HepG2 (cell line): ENCODE results near the gene LMNA.

Source experiments
- CCAR2 ChIP-seq: fragments of 200-400 bp; formaldehyde crosslinking; optimal IDR thresholded peaks from 2 replicates; pipeline ENCODE3; 2018; ENCODE audit warnings: low read depth, mild to moderate bottlenecking, low read length, moderate library complexity
- CEBPB ChIP-seq: IDR thresholded peaks from 2 replicates; pipeline ENCODE4 v1.6.1; 2011; ENCODE audit warnings: low read depth, low read length, improper control_type of control experiment, borderline replicate concordance
- CTCF ChIP-seq: sonication (generic); formaldehyde crosslinking; IDR thresholded peaks from 2 replicates; pipeline ENCODE4 v1.5.0; 2020; ENCODE audit warnings: mild to moderate bottlenecking, missing genetic modification reagents, moderate library complexity
- ESRRA ChIP-seq: sonication (generic); formaldehyde crosslinking; IDR thresholded peaks from 2 replicates; pipeline ENCODE4 v1.5.1; 2020; ENCODE audit warnings: mild to moderate bottlenecking, low read depth, missing genetic modification reagents
- MBD4 ChIP-seq: IDR thresholded peaks from 2 replicates; pipeline ENCODE4 v1.6.1; 2012; ENCODE audit warnings: low read length, inconsistent platforms, borderline replicate concordance
- MYPOP ChIP-seq: sonication (generic); formaldehyde crosslinking; IDR thresholded peaks from 2 replicates; pipeline ENCODE4 v1.8.1; 2023; ENCODE audit warnings: mild to moderate bottlenecking, moderate library complexity, missing genetic modification reagents
- NBN ChIP-seq: fragments of 450-650 bp; conservative IDR thresholded peaks from 2 replicates; pipeline ENCODE4 v1.6.1; 2017
- NFKB2 ChIP-seq: sonication (generic); formaldehyde crosslinking; IDR thresholded peaks from 2 replicates; pipeline ENCODE4 v1.4.0; 2020; ENCODE audit warnings: missing genetic modification reagents, borderline replicate concordance
- POLR2AphosphoS5 ChIP-seq: IDR thresholded peaks from 2 replicates; pipeline ENCODE4 v1.6.1; 2012; ENCODE audit warnings: low read depth, low read length
- SMAD1 ChIP-seq: sonication (generic); formaldehyde crosslinking; IDR thresholded peaks from 2 replicates; pipeline ENCODE4 v1.4.0; 2020; ENCODE audit warnings: missing genetic modification reagents, low read depth, mild to moderate bottlenecking, borderline replicate concordance
- TFDP2 ChIP-seq: sonication (generic); formaldehyde crosslinking; IDR thresholded peaks from 2 replicates; pipeline ENCODE4 v1.4.0; 2020; ENCODE audit warnings: missing genetic modification reagents
- ZNF75D ChIP-seq: sonication (generic); formaldehyde crosslinking; IDR thresholded peaks from 2 replicates; pipeline ENCODE4 v1.8.1; 2023; ENCODE audit warnings: missing genetic modification reagents, mild to moderate bottlenecking, borderline replicate concordance

GRCh38 chr1:156128654-156129597, 14.4 kb downstream of the LMNA start:
- TF ChIP-seq CTCF (CRISPR knock-in tag) (no peak), MBD4 (no peak), NBN (no peak), ZNF75D (CRISPR knock-in tag) (no peak), POLR2AphosphoS5 (no peak), CCAR2 (no peak), MYPOP (CRISPR knock-in tag) (no peak), CEBPB (no peak), NFKB2 (CRISPR knock-in tag) (no peak), ESRRA (CRISPR knock-in tag) (no peak), TFDP2 (CRISPR knock-in tag) (no peak), SMAD1 (no peak)
